ENCODE data around the gene LTBP2. TPM values are rescaled to one million over a fixed set of nuclear protein-coding genes. Genes with fewer than 3 reads are reported as not detected.
"Not testable (repeated sequence)": the region's sequence is repeated elsewhere in the genome, so short reads cannot be mapped to it uniquely, and the experiment has no call there.

The LTBP2 gene
- total RNA-seq, 1 donor from 2014 or later: 2.9 TPM

DNA sequence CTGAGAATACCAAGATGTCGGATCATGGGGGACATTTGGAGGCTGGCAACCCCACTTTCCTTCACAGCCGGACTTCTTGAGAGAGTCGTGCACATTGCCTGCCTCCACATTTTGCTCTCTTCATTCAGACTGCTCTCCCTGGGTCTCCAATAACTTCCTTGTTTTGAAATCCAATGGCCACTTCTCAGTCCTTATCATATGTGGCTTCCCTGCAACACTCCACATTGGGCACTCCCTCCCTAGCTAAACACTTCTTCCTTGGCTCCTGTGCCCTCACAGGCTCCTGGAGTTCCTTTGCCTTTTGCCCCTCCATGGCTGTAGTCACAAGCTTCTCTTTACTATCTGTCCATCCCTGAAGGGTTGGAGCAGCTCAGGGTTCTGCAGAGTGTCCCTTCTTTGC is 149.0 kb downstream of the LTBP2 start:
- Mint-ChIP-seq H3K4me3 (no peak overlapping the region), H3K4me1 (peaks cover 2% of the 10 kb centered on the region), H3K27me3 (ENCODE audit: low read depth) (no peaks in the 10 kb centered on the region), H3K27ac (no peak overlapping the region), H3K36me3 (no peaks in the 10 kb centered on the region), H3K9me3 (no peaks in the 10 kb centered on the region)
- TF ChIP-seq, protein P1, sequence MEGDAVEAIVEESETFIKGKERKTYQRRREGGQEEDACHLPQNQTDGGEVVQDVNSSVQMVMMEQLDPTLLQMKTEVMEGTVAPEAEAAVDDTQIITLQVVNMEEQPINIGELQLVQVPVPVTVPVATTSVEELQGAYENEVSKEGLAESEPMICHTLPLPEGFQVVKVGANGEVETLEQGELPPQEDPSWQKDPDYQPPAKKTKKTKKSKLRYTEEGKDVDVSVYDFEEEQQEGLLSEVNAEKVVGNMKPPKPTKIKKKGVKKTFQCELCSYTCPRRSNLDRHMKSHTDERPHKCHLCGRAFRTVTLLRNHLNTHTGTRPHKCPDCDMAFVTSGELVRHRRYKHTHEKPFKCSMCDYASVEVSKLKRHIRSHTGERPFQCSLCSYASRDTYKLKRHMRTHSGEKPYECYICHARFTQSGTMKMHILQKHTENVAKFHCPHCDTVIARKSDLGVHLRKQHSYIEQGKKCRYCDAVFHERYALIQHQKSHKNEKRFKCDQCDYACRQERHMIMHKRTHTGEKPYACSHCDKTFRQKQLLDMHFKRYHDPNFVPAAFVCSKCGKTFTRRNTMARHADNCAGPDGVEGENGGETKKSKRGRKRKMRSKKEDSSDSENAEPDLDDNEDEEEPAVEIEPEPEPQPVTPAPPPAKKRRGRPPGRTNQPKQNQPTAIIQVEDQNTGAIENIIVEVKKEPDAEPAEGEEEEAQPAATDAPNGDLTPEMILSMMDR (IDR thresholded peaks at IDR 0.05; ENCODE audit: unreplicated experiment): no peak
- no peak for DNase-seq (ENCODE audit: low spot score in 2 of 2, unreplicated experiment in 2 of 2)

DNA sequence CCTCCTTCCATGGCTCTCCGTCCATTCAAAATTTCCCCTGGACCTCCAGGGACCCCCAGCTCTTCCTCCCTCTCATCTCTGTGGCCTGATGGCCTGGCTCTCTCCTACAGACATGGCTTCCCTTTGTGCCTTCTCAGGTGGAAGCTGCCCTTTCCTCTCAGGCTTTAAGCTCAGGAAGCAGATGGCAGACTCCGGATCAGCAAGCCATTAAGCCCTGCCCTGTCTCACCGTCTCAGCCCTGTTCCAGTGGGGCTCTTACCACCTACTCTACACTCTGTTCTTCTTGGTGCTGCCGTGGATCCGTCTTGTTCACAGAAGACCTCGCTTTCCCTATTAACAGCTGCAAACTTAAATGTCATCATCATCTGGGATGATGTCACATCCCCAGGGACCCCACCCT is 152.1 kb downstream of the LTBP2 start:
- no peaks in the 10 kb centered on the region for H3K9me3 Mint-ChIP-seq
- peaks cover 1% of the 10 kb centered on the region for H3K36me3 Mint-ChIP-seq
- H3K4me3 Mint-ChIP-seq: no peak overlapping the region
- TF ChIP-seq, protein P1 (IDR thresholded peaks at IDR 0.05; ENCODE audit: unreplicated experiment): no peak
- H3K27me3 Mint-ChIP-seq (ENCODE audit: low read depth): no peaks in the 10 kb centered on the region
- H3K27ac Mint-ChIP-seq: no peak overlapping the region
- DNase-seq (ENCODE audit: low spot score in 2 of 2, unreplicated experiment in 2 of 2): no peak
- H3K4me1 Mint-ChIP-seq: peaks cover 2% of the 10 kb centered on the region

DNA sequence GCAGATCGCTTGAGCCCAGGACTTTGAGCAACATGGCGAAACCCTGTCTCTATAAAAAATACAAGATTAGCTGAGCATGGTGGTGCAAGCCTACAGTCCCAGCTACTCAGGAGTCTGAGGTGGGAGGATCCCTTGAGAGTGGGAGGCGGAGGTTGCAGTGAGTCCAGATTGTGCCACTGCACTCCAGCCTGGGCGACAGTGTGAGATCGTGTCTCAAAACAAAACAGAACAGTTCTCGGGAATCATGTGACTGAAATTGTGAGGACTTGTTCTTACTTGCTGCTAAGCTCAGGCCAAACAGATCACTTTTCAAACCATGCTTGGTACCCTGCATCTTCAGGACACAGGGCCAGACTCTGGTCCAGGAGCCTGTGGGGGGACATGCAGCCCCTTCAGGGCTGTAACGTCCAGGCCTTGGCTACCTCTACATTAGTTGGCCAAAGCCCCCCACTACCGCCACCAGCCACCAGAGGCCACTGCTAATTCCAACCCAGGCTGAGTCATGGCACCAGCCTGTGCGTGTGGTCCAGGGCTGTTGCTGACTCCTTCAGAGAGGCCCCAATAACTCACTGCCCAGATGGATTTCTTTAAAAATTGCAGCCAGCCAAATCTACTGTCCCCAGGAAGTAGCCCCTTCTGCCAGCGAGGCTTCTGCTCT is 152.6 kb downstream of the LTBP2 start:
- Mint-ChIP-seq H3K27me3 (ENCODE audit: low read depth) (no peaks in the 10 kb centered on the region), H3K36me3 (peaks cover 4% of the 10 kb centered on the region), H3K4me3 (no peak overlapping the region), H3K27ac (no peak overlapping the region), H3K4me1 (peaks cover 2% of the 10 kb centered on the region), H3K9me3 (peaks cover 4% of the 10 kb centered on the region)
- TF ChIP-seq, protein P1 (IDR thresholded peaks at IDR 0.05; ENCODE audit: unreplicated experiment): no peak
- peak in 1 of 2 experiments; percentile 45 for DNase-seq (ENCODE audit: low spot score in 2 of 2, unreplicated experiment in 2 of 2)

DNA sequence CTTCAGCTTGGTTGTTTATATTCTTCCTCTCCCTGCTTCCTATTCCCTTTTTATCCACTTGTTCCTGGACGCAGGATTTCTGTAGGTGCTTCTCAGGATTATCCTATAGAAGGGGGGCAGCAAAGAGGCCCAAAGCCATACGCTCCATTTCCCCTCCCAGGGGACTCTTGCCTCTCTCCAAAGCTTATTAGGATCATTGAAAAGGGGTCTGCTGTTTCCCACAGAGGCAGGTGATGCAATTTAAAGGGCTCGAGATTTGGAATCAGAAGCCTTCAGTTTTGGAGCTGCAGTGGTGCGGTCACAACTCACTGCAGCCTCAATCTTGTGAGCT is 154.5 kb downstream of the LTBP2 start:
- Mint-ChIP-seq H3K36me3 (peaks cover 4% of the 10 kb centered on the region), H3K27ac (no peak overlapping the region), H3K4me1 (peaks cover 2% of the 10 kb centered on the region), H3K27me3 (ENCODE audit: low read depth) (peaks cover under 1% of the 10 kb centered on the region), H3K9me3 (peaks cover 7% of the 10 kb centered on the region), H3K4me3 (no peak overlapping the region)
- no peak for DNase-seq (ENCODE audit: low spot score in 2 of 2, unreplicated experiment in 2 of 2)
- TF ChIP-seq, protein P1 (IDR thresholded peaks at IDR 0.05; ENCODE audit: unreplicated experiment): no peak

DNA sequence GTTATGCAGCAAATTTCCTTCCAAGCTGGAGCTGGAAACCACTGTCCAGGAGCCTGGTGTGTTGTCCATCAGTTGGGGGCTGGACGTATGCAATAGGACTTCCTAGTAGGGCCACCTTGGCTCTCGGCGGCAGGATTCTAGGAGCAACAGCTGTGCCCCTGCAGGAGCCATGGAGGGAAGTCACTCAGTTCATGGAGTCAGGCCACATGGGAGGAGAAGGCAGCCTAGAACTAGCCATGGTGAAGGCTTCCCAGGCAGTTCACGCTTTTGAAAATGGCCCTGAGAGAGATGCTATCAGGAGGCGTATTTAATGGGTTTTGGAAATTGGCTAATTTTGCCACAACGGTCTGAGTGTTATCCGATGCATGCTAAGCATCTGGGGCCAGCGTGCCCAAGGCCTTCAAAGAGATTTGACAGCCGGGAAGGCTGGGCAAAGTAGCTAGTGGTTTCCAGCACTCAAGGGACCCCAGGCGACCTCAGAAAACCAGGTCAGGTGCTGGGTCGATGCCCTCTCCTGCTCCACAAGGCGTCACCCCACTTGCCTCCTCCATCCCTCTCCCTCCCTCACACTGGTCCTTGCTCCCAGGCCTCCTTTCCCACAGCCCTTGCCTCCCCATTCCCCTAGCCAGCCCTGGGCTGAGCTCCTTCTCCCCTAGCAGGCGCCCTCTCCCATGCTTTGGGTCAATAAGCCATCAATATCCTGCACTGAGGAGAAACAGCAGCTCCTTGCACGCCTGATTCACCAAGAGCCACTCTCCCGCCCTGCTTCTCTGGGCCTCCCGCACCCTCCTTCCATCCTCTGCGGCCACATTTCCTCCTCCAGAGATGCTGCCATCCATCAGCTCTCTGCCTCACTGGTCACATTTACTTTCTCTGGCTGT is 155.1 kb downstream of the LTBP2 start:
- Mint-ChIP-seq H3K4me1 (peaks cover 2% of the 10 kb centered on the region), H3K27ac (no peak overlapping the region), H3K36me3 (peaks cover 4% of the 10 kb centered on the region), H3K4me3 (no peak overlapping the region), H3K9me3 (peaks cover 7% of the 10 kb centered on the region), H3K27me3 (ENCODE audit: low read depth) (peaks cover 3% of the 10 kb centered on the region)
- TF ChIP-seq, protein P1 (IDR thresholded peaks at IDR 0.05; ENCODE audit: unreplicated experiment): no peak
- DNase-seq (ENCODE audit: low spot score in 2 of 2, unreplicated experiment in 2 of 2): no peak

DNA sequence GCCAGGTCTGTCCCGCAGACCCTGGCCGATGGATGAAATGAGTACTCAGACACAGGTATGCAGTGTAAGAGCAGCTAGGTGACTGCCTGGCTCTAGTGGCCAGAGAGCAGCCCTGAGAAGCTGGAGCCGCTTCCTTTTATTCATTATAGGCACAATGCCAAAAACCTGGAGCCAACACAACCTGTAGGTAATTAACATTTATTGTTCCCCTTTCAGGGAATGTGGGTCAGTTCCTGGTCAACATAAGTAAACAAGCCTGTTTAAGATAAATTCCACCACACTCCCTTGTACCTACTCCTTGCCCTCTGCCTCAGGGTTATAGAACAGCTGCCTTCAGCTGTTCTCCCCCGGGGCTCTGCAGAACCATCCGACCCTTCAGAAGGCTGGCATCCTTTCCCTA is 157.6 kb downstream of the LTBP2 start:
- not testable (repeated sequence) for H3K4me1 Mint-ChIP-seq

More for the DNA sequence above, 157.6 kb downstream of the LTBP2 start:
- H3K36me3 Mint-ChIP-seq; H3K27ac Mint-ChIP-seq; DNase-seq (ENCODE audit: low spot score in 2 of 2, unreplicated experiment in 2 of 2); H3K27me3 Mint-ChIP-seq (ENCODE audit: low read depth); H3K4me3 Mint-ChIP-seq; H3K9me3 Mint-ChIP-seq: not testable (repeated sequence)

All from mesothelial cell of epicardium (in vitro differentiated cells).